Measurements from ENCODE around the gene MMRN2. TPM values are rescaled to one million over a fixed set of nuclear protein-coding genes. Genes with fewer than 3 reads are reported as not detected.

Gene MMRN2
- total and polyA plus RNA-seq, 8 donors = 1.00 to 40.0 (median 5.7) TPM

DNA sequence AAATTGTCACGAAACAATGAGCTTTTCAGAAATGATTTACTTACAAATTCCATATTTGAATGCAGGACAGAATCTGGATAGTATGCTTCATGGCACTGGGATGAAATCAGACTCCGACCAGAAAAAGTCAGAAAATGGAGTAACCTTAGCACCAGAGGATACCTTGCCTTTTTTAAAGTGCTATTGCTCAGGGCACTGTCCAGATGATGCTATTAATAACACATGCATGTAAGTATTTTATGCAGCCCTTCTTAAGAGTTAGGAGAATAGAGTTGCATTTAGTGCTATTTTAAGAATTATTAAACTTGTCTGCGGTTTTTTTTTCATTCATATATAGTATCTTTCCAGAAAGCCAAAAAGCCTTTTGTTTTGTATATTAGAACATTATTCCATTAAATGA, 67.4 kb downstream of the MMRN2 start:
- Histone ChIP-seq H3K27ac (no peak overlapping the region), H3K4me1 (peaks cover 0 to 21% (median 7%) of the 10 kb centered on the region in 4 donors)
- intact Hi-C loops (cut with DNase I; ENCODE audit: low total_unique reads) = no loop called here

DNA sequence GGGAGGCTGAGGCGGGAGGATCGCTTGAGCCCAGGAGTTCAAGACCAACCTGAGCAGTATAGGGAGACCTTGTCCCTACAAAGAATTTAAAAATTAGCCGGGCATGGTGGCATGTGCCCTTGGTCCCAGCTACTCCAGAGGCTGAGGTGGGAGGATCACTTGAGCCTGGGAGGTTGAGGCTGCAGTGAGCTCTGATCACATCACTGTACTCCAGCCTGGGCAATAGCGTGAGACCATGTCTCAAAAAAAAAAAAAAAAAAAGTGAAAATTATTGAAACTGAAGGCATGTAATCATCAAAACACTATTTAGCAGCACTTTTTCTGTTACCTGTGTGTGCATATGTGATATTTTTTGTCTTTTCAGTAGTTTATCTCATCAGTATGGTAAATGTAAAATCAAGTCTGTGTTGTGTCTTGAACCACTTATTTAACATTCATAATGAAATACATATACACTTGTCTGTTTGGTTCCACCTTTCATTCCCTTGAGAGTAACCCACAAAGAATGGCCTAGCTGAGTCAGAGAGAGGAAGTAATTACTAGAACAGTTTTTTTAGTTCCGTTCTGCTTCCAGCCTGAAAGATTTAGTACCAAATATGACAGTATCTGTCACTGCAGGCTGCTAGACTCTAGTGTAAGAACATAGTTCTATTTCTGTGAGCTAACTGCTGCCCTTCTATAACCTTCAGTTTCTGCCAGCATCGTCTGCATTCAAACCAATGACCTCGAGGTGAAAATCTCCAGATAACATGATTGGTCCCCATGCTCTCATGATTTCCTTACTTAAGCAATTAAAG, 68.6 kb downstream of the MMRN2 start:
- Histone ChIP-seq H3K27me3 (no peaks in the 10 kb centered on the region), H3K4me1 (peaks cover 0 to 21% (median 7%) of the 10 kb centered on the region in 4 donors), H3K9me3 (no peaks in the 10 kb centered on the region), H3K36me3 (peaks cover 8 to 24% (median 18%) of the 10 kb centered on the region in 4 donors), H3K4me3 (no peak overlapping the region), H3K27ac (peak overlapping the region in 2 of 5 donors; percentile 27 to 34)
- intact Hi-C loops (cut with DNase I; ENCODE audit: low total_unique reads) = no loop called here
- TF ChIP-seq POLR2AphosphoS5 (IDR thresholded peaks at IDR 0.05) (no peak), POLR2A (IDR thresholded peaks at IDR 0.05) (no peak), EP300 (IDR thresholded peaks at IDR 0.05) (no peak)
- TF ChIP-seq, protein P1, sequence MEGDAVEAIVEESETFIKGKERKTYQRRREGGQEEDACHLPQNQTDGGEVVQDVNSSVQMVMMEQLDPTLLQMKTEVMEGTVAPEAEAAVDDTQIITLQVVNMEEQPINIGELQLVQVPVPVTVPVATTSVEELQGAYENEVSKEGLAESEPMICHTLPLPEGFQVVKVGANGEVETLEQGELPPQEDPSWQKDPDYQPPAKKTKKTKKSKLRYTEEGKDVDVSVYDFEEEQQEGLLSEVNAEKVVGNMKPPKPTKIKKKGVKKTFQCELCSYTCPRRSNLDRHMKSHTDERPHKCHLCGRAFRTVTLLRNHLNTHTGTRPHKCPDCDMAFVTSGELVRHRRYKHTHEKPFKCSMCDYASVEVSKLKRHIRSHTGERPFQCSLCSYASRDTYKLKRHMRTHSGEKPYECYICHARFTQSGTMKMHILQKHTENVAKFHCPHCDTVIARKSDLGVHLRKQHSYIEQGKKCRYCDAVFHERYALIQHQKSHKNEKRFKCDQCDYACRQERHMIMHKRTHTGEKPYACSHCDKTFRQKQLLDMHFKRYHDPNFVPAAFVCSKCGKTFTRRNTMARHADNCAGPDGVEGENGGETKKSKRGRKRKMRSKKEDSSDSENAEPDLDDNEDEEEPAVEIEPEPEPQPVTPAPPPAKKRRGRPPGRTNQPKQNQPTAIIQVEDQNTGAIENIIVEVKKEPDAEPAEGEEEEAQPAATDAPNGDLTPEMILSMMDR (IDR thresholded peaks at IDR 0.05) = no peak
- WGBS, 5 donors = 61 to 70% (median 65%) methylated on average over 7 of the region's 7 CpGs
- peak in 1 of 2 donors; percentile 19 for DNase-seq

More for the DNA sequence above, 67.4 kb downstream of the MMRN2 start:
- Histone ChIP-seq H3K27me3 (no peaks in the 10 kb centered on the region), H3K9me3 (no peaks in the 10 kb centered on the region), H3K4me3 (no peak overlapping the region), H3K36me3 (peaks cover 8 to 25% (median 22%) of the 10 kb centered on the region in 4 donors)
- WGBS, 5 donors = 55 to 80% (median 71%) methylated on average over 3 of the region's 3 CpGs
- no peak for DNase-seq
- TF ChIP-seq POLR2A (IDR thresholded peaks at IDR 0.05) (no peak), POLR2AphosphoS5 (IDR thresholded peaks at IDR 0.05) (no peak), EP300 (IDR thresholded peaks at IDR 0.05) (no peak)
- TF ChIP-seq, protein P1 (IDR thresholded peaks at IDR 0.05) = no peak

Small RNAs within 50 kb of the gene (small RNA-seq; reads per million reads assigned to genes)
- 0 reads per million in 4 donors for gene BMS1P3
- gene RNU1-19P = 0 to 0.10 (median 0) reads per million in 4 donors

Other genes with a start within 250 kb of the MMRN2 start
- 100 to 1,000 TPM in 1 of 5 donors, 10 to 100 TPM in 4; 18.3 to 104 (median 35.3) TPM for gene BMPR1A, start 201.0 kb downstream of the MMRN2 start, total RNA-seq
- gene BMPR1A, start 201.0 kb downstream of the MMRN2 start, polyA plus RNA-seq = 1 to 10 TPM; 5.8 to 6.5 (median 5.9) TPM
- 1 to 10 TPM in 4 of 5 donors, not detected in 1; 3.8 to 7.6 (median 5.6) TPM for gene SNCG, start 984 bp upstream of the MMRN2 start, total RNA-seq
- gene SNCG, start 984 bp upstream of the MMRN2 start, polyA plus RNA-seq = 10 to 100 TPM; 10.9 to 59.6 (median 26.4) TPM
- gene ADIRF, start 10.9 kb upstream of the MMRN2 start, total RNA-seq = 10 to 100 TPM in 4 of 5 donors, 1 to 10 TPM in 1; 1.2 to 98.2 (median 28.6) TPM
- 100 to 1,000 TPM in 2 of 3 donors, 10 to 100 TPM in 1; 96.4 to 249 (median 101) TPM for gene ADIRF, start 10.9 kb upstream of the MMRN2 start, polyA plus RNA-seq
- gene FAM25A, start 62.7 kb upstream of the MMRN2 start, total RNA-seq = not detected
- 10 to 100 TPM in 1 of 3 donors, not detected in 2; 11.9 TPM for gene FAM25A, start 62.7 kb upstream of the MMRN2 start, polyA plus RNA-seq
- 100 to 1,000 TPM in 2 of 5 donors, 10 to 100 TPM in 3; 56.2 to 260 (median 71.1) TPM for gene GLUD1, start 137.2 kb upstream of the MMRN2 start, total RNA-seq
- gene GLUD1, start 137.2 kb upstream of the MMRN2 start, polyA plus RNA-seq = 10 to 100 TPM; 50.6 to 76.8 (median 58.0) TPM
- gene SHLD2, start 137.6 kb upstream of the MMRN2 start, total RNA-seq = 10 to 100 TPM; 11.6 to 76.2 (median 39.1) TPM
- 10 to 100 TPM; 12.3 to 15.6 (median 13.4) TPM for gene SHLD2, start 137.6 kb upstream of the MMRN2 start, polyA plus RNA-seq

All from stomach (tissue), 9 donors.